Kidney (tissue), 14 donors: ENCODE results near the gene MTAP. TPM values are rescaled to one million over a fixed set of nuclear protein-coding genes. Genes with fewer than 3 reads are reported as not detected.

ENCODE experiments used
- DNase-seq, 5 donors: peaks; one replicate each; pipeline ENCODE4 v3.0.0-alpha.2; 2013 to 2020
- FAIRE-seq: peaks from 2 replicates; lab custom pipeline; 2012; peaks lifted over from hg19 to GRCh38; lab: Jason Lieb, UNC
- H3K27ac ChIP-seq, 2 donors: one replicate each; pipeline ENCODE4 v1.7.0; 2013; ENCODE audit warnings: low read depth in 2 of 2, low read length in 2 of 2, inconsistent platforms in 1 of 2
- H3K27me3 ChIP-seq: one replicate; pipeline ENCODE4 v1.7.1; 2013; ENCODE audit warnings: low read length, inconsistent platforms; ENCODE audit not compliant: control insufficient read depth, insufficient read depth
- H3K36me3 ChIP-seq, 3 donors: one replicate each; pipeline versions ENCODE4 v1.7.0 to v1.7.1; 2013; ENCODE audit warnings: low read length in 3 of 3, control low read depth in 1 of 3, inconsistent platforms in 1 of 3; ENCODE audit not compliant: insufficient read depth in 3 of 3, control insufficient read depth in 2 of 3
- H3K4me1 ChIP-seq, 3 donors: one replicate each; pipeline versions ENCODE4 v1.7.0 to v1.7.1; 2013; ENCODE audit warnings: low read length in 3 of 3, inconsistent platforms in 1 of 3, low read depth in 1 of 3; ENCODE audit not compliant: control insufficient read depth in 2 of 3, insufficient read depth in 2 of 3
- H3K4me3 ChIP-seq, 3 donors: one replicate each; pipeline versions ENCODE4 v1.7.0 to v1.8.1; 2013; ENCODE audit warnings: low read length in 3 of 3, control low read depth in 1 of 3, inconsistent platforms in 1 of 3
- H3K9ac ChIP-seq, 3 donors: one replicate each; pipeline versions ENCODE4 v1.7.0 to v1.7.1; 2013; ENCODE audit warnings: low read length in 3 of 3, control low read depth in 1 of 3, inconsistent platforms in 1 of 3
- H3K9me3 ChIP-seq, 3 donors: one replicate each; pipeline versions ENCODE4 v1.7.0 to v1.7.1; 2013; ENCODE audit warnings: low read length in 3 of 3, control low read depth in 1 of 3, inconsistent platforms in 1 of 3; ENCODE audit not compliant: control insufficient read depth in 2 of 3, insufficient read depth in 1 of 3
- intact Hi-C: fragments of 100-400 bp; cut with DNase I; formaldehyde crosslinking; loops from one replicate; pipeline ENCODE4 v1.11.1; 2022
- polyA plus RNA-seq: library from polyadenylated mRNA; stranded (reverse); fragments of 350-450 nt; fragmentation: Illumina TruSeq; extraction: RNeasy Lipid Tissue Mini Kit (QIAGEN cat#74804); gene quantifications from one replicate; pipeline ENCODE4 v1.2.3, GENCODE V29; 2014; ENCODE audit warnings: low read depth, low replicate concordance; ENCODE audit not compliant: insufficient read depth
- total RNA-seq: library from RNA; stranded (reverse); fragmentation: NEBNext Ultra II Directional; extraction: Animal tissue kit (Norgen Biotek cat#: 25700); gene quantifications from one replicate; pipeline ENCODE4 v1.2.1, GENCODE V29; 2021
- TF ChIP-seq, protein P1 (sequence below): IDR thresholded peaks from 3 replicates; pipeline ENCODE4 v1.5.1; 2012; ENCODE audit warnings: mild to moderate bottlenecking, moderate library complexity, borderline replicate concordance; ENCODE audit not compliant: insufficient read depth; ENCODE audit errors: extremely low read depth
- donor health status: control.
- donor health status: control.
- donor health status: control.
- donor health status: control.
- donor health status: control.
- donor health status: DM: yes; HTN: yes; CAD: no.
- donor health status: Normal renal cell carcinoma (clear cell type).

The MTAP gene
- total and polyA plus RNA-seq, 2 donors from 2014 or later = 11.2 to 42.4 TPM

DNA sequence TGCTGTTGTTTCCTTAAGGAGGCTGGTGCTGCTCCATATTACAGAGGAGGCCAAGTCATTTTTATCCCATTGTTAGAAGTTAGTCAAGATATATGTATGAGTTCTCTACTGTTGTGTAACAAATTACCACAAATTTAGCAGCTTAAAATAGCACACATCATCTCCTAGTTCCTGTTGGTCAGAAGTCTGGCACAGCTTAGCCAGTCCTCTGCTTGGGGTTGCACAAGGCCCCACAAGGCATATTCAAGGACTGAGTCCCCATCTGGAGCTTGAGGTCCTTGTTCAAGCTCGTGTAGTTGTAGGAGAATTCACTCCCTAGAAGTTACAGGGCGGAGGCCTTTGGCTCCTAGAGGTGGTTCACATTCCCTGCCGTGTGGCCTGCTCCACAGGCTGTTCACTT lies 14.7 kb downstream of the MTAP start:
- FAIRE-seq (no peak), DNase-seq (no peak)
- Histone ChIP-seq H3K4me1 (peaks cover 0 to 7% (median 0%) of the 10 kb centered on the region in 3 donors), H3K9me3 (no peaks in the 10 kb centered on the region), H3K9ac (no peak overlapping the region), H3K27ac (no peak overlapping the region), H3K27me3 (no peaks in the 10 kb centered on the region), H3K4me3 (no peak overlapping the region), H3K36me3 (peaks cover 3 to 22% (median 13%) of the 10 kb centered on the region in 3 donors)
- intact Hi-C loops = loop anchor here (10.0 kb wide), 1 partner anchor 418 kb away; no protein-coding TSS in a partner anchor
- TF ChIP-seq, protein P1, sequence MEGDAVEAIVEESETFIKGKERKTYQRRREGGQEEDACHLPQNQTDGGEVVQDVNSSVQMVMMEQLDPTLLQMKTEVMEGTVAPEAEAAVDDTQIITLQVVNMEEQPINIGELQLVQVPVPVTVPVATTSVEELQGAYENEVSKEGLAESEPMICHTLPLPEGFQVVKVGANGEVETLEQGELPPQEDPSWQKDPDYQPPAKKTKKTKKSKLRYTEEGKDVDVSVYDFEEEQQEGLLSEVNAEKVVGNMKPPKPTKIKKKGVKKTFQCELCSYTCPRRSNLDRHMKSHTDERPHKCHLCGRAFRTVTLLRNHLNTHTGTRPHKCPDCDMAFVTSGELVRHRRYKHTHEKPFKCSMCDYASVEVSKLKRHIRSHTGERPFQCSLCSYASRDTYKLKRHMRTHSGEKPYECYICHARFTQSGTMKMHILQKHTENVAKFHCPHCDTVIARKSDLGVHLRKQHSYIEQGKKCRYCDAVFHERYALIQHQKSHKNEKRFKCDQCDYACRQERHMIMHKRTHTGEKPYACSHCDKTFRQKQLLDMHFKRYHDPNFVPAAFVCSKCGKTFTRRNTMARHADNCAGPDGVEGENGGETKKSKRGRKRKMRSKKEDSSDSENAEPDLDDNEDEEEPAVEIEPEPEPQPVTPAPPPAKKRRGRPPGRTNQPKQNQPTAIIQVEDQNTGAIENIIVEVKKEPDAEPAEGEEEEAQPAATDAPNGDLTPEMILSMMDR = no peak

DNA sequence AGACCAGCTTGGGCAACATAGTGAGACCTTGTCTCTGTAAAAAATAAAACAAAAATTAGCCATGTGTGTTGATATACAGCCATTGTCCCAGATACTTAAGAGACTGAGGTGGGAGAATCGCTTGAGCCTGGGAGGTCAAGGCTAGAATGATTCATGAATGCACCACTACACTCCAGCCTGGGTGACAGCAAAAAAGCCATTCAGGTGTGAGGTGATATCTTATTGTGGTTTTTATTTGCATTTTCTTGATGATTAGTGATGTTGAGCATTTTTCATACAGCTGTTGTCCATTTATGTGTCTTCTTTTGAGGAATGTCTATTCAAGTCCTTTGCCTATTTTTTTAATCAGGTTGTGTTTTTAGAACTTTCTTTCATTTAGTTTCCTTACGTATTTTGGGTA lies 23.2 kb downstream of the MTAP start:
- no peak overlapping the region for H3K9ac ChIP-seq
- intact Hi-C loops = no loop called here
- FAIRE-seq (no peak), DNase-seq (no peak)
- peaks cover 5 to 15% (median 7%) of the 10 kb centered on the region in 3 donors for H3K36me3 ChIP-seq
- no peak overlapping the region for H3K27ac ChIP-seq
- no peak overlapping the region for H3K4me3 ChIP-seq
- no peaks in the 10 kb centered on the region for H3K9me3 ChIP-seq
- TF ChIP-seq, protein P1 = no peak
- H3K4me1 ChIP-seq = no peaks in the 10 kb centered on the region
- H3K27me3 ChIP-seq = no peaks in the 10 kb centered on the region

DNA sequence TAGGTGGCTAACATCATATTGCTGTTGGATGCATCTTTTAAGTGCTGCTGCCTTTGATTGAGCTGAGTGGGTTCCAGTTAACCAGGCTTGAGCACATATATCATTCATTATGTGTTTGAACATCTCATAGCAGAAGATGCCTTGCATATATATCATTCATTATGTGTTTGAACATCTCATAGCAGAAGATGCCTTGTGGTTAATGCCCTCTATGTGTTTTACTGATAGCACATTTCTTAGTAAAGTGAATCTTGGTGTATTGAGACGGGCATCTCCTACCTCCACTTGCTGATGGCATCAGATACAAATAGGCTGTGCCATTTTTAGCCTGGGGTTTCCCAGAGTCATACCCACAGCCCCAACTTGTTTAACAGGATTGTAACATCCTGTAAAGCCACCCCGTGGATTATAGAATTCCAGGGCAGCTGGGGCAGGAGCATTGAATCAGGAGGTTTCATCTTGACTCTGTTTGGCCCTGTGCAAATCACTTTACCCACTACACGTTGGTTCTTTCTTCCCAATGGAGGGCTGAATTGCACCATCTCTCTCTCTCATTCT lies 26.5 kb downstream of the MTAP start:
- Histone ChIP-seq H3K27me3 (no peaks in the 10 kb centered on the region), H3K9ac (no peak overlapping the region), H3K4me3 (no peak overlapping the region), H3K9me3 (no peaks in the 10 kb centered on the region), H3K27ac (no peak overlapping the region), H3K36me3 (peaks cover 9 to 15% (median 10%) of the 10 kb centered on the region in 3 donors), H3K4me1 (no peaks in the 10 kb centered on the region)
- intact Hi-C loops = no loop called here
- TF ChIP-seq, protein P1 = no peak
- DNase-seq (no peak), FAIRE-seq (no peak)

DNA sequence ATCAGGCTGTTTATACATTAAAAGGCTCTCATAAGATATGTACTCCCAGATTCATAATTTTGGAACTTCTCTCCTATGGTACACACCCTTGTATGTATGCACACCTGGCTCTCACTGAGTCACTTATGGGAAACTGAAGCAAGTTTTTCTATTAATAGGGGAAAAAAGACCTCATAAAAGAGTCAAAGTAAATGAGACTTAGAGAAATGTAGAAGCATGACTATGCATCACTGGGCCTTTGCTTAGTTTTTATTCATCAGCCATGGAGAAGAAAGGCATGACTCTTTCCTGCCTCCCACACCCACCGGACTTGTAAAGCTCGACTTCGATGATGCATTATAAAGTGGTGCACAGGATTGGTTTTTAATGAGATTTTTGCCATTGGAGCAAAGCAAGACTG lies 28.2 kb downstream of the MTAP start:
- Histone ChIP-seq H3K9me3 (no peaks in the 10 kb centered on the region), H3K36me3 (peaks cover 11 to 12% (median 12%) of the 10 kb centered on the region in 3 donors), H3K27ac (no peak overlapping the region), H3K4me3 (no peak overlapping the region), H3K9ac (no peak overlapping the region), H3K27me3 (no peaks in the 10 kb centered on the region), H3K4me1 (no peaks in the 10 kb centered on the region)
- intact Hi-C loops = no loop called here
- FAIRE-seq = no peak
- TF ChIP-seq, protein P1 = no peak
- no peak for DNase-seq
